Heart left ventricle (tissue), 13 donors: ENCODE results near the gene SHISA9.

ENCODE experiments used
- CTCF ChIP-seq, 12 donors: fragments of 200-600 bp; sonication (generic) in 4 of 12; IDR thresholded peaks; one replicate each; pipeline versions ENCODE4 v1.5.0 to v1.8.0; 2018 to 2022; ENCODE audit warnings: antibody characterized with exemption in 12 of 12, mild to moderate bottlenecking in 5 of 12
- POLR2A ChIP-seq, 2 donors: fragments of 450-650 bp; IDR thresholded peaks; one replicate each; pipeline ENCODE4 v1.6.1; 2017; ENCODE audit warnings: antibody characterized with exemption in 2 of 2, mild to moderate bottlenecking in 2 of 2, moderate library complexity in 2 of 2
- donor health status: ischemic (EF 13 %, LVEDD 7.1; RV severe dilation, severe dysfunction).
- donor health status: DM: no; HTN: yes; CAD: no.
- donor health status: DM: no; HTN: no; CAD: no.
- donor health status: ischemic (EF 25% LVEDD 6.9; RV normal size, moderate dysfunction).
- donor health status: ischemic (EF 25% LVEDD 5.7; RV mildly dilated, moderate dysfunction).
- donor health status: ischemic (EF 35%, LVEDD 5.7; RV mildly dilated, moderate dysfunction).
- donor health status: nonischemic (EF 11% LVEDD 7.7; RV severe dilation, severe dysfunction).
- donor health status: DM: yes; HTN: yes; CAD: no.
- donor health status: PGD.
- donor health status: ischemic (EF 29% LVEDD 5.4; RV normal size, mild dysfunction).
- donor health status: nonischemic (EF 23%, LVEDD 6.1; RV moderate dilation, normal function).

DNA sequence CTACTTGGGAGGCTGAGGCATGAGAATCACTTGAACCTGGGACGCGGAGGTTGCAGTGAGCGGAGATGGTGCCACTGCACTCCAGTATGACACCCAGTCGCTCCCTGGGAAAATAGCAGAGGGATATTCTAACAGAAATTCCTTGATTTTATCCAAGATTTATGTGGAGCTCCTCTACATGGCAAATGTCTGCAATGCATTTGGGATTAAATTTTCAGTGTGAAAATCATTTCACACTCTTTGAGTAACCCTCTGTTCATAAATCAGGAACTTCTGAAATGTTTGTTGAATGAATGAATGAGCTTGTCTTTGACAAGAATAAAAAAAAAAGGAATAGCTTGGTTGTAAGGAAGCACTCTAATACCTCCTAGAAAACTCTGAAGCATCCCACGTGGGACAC lies 305.8 kb downstream of the SHISA9 start:
- TF ChIP-seq CTCF (IDR thresholded peaks at IDR 0.05) (no peak), POLR2A (IDR thresholded peaks at IDR 0.05) (no peak)
